Coronary artery (tissue), 2 donors: Measurements from ENCODE around the gene PARP8.
"Not testable (repeated sequence)": the region's sequence is repeated elsewhere in the genome, so short reads cannot be mapped to it uniquely, and the experiment has no call there.

Experiments used
- DNase-seq: peaks from one replicate; pipeline ENCODE4 v3.0.0-alpha.2; 2017; ENCODE audit warnings: low spot score
- H3K27ac ChIP-seq, 2 donors: fragments of 200-600 bp; sonication (generic); one replicate each; pipeline ENCODE4 v1.5.1; 2016 to 2019
- H3K4me3 ChIP-seq: fragments of 200-600 bp; sonication (generic); 2 replicates; pipeline ENCODE4 v1.5.1; 2016; ENCODE audit warnings: mild to moderate bottlenecking, moderate library complexity
- CTCF ChIP-seq: fragments of 200-600 bp; sonication (generic); IDR thresholded peaks from one replicate; pipeline ENCODE4 v1.5.1; 2019; ENCODE audit warnings: antibody characterized with exemption

PARP8 gene

GRCh38 chr5:50687548-50687947, 21.1 kb downstream of the PARP8 start:
- no peak for TF ChIP-seq CTCF
- DNase-seq: no peak

GRCh38 chr5:50691399-50692016, 25.1 kb downstream of the PARP8 start:
- DNase-seq: no peak
- no peak overlapping the region for H3K4me3 ChIP-seq
- no peak overlapping the region for H3K27ac ChIP-seq
- TF ChIP-seq CTCF: no peak

More at GRCh38 chr5:50687548-50687947, 21.1 kb downstream of the PARP8 start:
- Histone ChIP-seq H3K4me3 (no peak overlapping the region), H3K27ac (no peak overlapping the region)

GRCh38 chr5:50694027-50694590, 27.7 kb downstream of the PARP8 start:
- no peak overlapping the region for H3K27ac ChIP-seq
- H3K4me3 ChIP-seq: no peak overlapping the region
- TF ChIP-seq CTCF: no peak
- no peak for DNase-seq

- H3K27ac ChIP-seq, DNase-seq, H3K4me3 ChIP-seq: not testable (repeated sequence)
Observed at GRCh38 chr5:50694626-50695025, 28.2 kb downstream of the PARP8 start.

- Histone ChIP-seq H3K4me3 (no peak overlapping the region), H3K27ac (no peak overlapping the region)
- no peak for TF ChIP-seq CTCF
- DNase-seq: no peak
Observed at GRCh38 chr5:50697739-50698138, 31.3 kb downstream of the PARP8 start.

- Histone ChIP-seq H3K4me3 (no peak overlapping the region), H3K27ac (no peak overlapping the region)
- no peak for TF ChIP-seq CTCF
- no peak for DNase-seq
Observed at GRCh38 chr5:50699737-50700136, 33.3 kb downstream of the PARP8 start.

GRCh38 chr5:50700706-50701105, 34.3 kb downstream of the PARP8 start:
- TF ChIP-seq CTCF: no peak
- DNase-seq: no peak
- Histone ChIP-seq H3K27ac (no peak overlapping the region), H3K4me3 (no peak overlapping the region)
